Neural crest cell (in vitro differentiated cells): ENCODE results near the gene NPEPL1. TPM values are rescaled to one million over a fixed set of nuclear protein-coding genes. Genes with fewer than 3 reads are reported as not detected.
"Not testable (repeated sequence)": the region's sequence is repeated elsewhere in the genome, so short reads cannot be mapped to it uniquely, and the experiment has no call there.

Source experiments
- DNase-seq: peaks from one replicate; pipeline ENCODE4 v3.0.0; 2021; ENCODE audit warnings: low read depth, mixed read lengths, low spot score
- H3K27ac Mint-ChIP-seq: one replicate; pipeline ENCODE4 v1.8.0; 2021; ENCODE audit warnings: mild to moderate bottlenecking, mixed read lengths; ENCODE audit not compliant: unreplicated experiment
- H3K27me3 Mint-ChIP-seq: 2 replicates; pipeline ENCODE4 v1.8.0; 2021; ENCODE audit warnings: low read depth, mild to moderate bottlenecking, mixed read lengths
- H3K36me3 Mint-ChIP-seq: 2 replicates; pipeline ENCODE4 v1.8.0; 2021; ENCODE audit warnings: low read depth, mild to moderate bottlenecking, mixed read lengths
- H3K4me1 Mint-ChIP-seq: 2 replicates; pipeline ENCODE4 v1.8.0; 2021; ENCODE audit warnings: mixed read lengths
- H3K4me3 Mint-ChIP-seq: one replicate; pipeline ENCODE4 v1.8.0; 2021; ENCODE audit warnings: mild to moderate bottlenecking, mixed read lengths
- H3K9me3 Mint-ChIP-seq: 2 replicates; pipeline ENCODE4 v1.8.0; 2021; ENCODE audit warnings: mixed read lengths
- CTCF ChIP-seq: fragments of 200-600 bp; sonication (generic); conservative IDR thresholded peaks from 2 replicates; pipeline ENCODE4 v1.5.0; 2021; ENCODE audit warnings: antibody characterized with exemption, mild to moderate bottlenecking
- total RNA-seq: library from RNA; stranded (reverse); gene quantifications from 2 replicates; pipeline ENCODE4 v1.2.1, GENCODE V29; 2021

Gene NPEPL1
- total RNA-seq, 1 donor from 2014 or later, result 34.0 TPM

GRCh38 chr20:58722877-58723627 is 30.5 kb downstream of the NPEPL1 start:
- DNase-seq, result no peak
- no peak overlapping the region for H3K27ac Mint-ChIP-seq
- peaks cover 27% of the 10 kb centered on the region for H3K4me1 Mint-ChIP-seq
- TF ChIP-seq CTCF, result no peak
- no peak overlapping the region for H3K4me3 Mint-ChIP-seq
- peaks cover 46% of the 10 kb centered on the region for H3K27me3 Mint-ChIP-seq
- peaks cover 10% of the 10 kb centered on the region for H3K36me3 Mint-ChIP-seq
- H3K9me3 Mint-ChIP-seq, result peaks cover 10% of the 10 kb centered on the region

- Mint-ChIP-seq H3K4me3 (no peak overlapping the region), H3K4me1 (peaks cover 24% of the 10 kb centered on the region), H3K27ac (no peak overlapping the region), H3K9me3 (peaks cover 10% of the 10 kb centered on the region), H3K27me3 (peaks cover 42% of the 10 kb centered on the region), H3K36me3 (peaks cover 10% of the 10 kb centered on the region)
- no peak for DNase-seq
- no peak for TF ChIP-seq CTCF
These were observed 31.0 kb downstream of the NPEPL1 start for GRCh38 chr20:58723628-58723984.

- peaks cover 10% of the 10 kb centered on the region for H3K36me3 Mint-ChIP-seq
- peaks cover 13% of the 10 kb centered on the region for H3K9me3 Mint-ChIP-seq
- peaks cover 30% of the 10 kb centered on the region for H3K27me3 Mint-ChIP-seq
- H3K27ac Mint-ChIP-seq, DNase-seq, H3K4me3 Mint-ChIP-seq: not testable (repeated sequence)
- H3K4me1 Mint-ChIP-seq, result peaks cover 17% of the 10 kb centered on the region
These were observed 33.6 kb downstream of the NPEPL1 start for GRCh38 chr20:58726156-58726555.

- Mint-ChIP-seq H3K36me3 (peaks cover 6% of the 10 kb centered on the region), H3K27me3 (peaks cover 2% of the 10 kb centered on the region), H3K4me3 (no peak overlapping the region), H3K9me3 (peaks cover 10% of the 10 kb centered on the region), H3K27ac (no peak overlapping the region), H3K4me1 (no peaks in the 10 kb centered on the region)
- no peak for TF ChIP-seq CTCF
- no peak for DNase-seq
These were observed 38.6 kb downstream of the NPEPL1 start for GRCh38 chr20:58731192-58731591.

GRCh38 chr20:58737198-58737597 is 44.6 kb downstream of the NPEPL1 start:
- no peak for TF ChIP-seq CTCF
- DNase-seq, result no peak
- peaks cover 26% of the 10 kb centered on the region for H3K27me3 Mint-ChIP-seq
- H3K27ac Mint-ChIP-seq, result no peak overlapping the region
- no peaks in the 10 kb centered on the region for H3K4me1 Mint-ChIP-seq
- H3K9me3 Mint-ChIP-seq, result peaks cover 12% of the 10 kb centered on the region
- H3K36me3 Mint-ChIP-seq, result peaks cover 3% of the 10 kb centered on the region
- H3K4me3 Mint-ChIP-seq, result no peak overlapping the region
